NCI-H1105 (cell line): Measurements from ENCODE around the gene TMEM135.
"Not testable (repeated sequence)": the region's sequence is repeated elsewhere in the genome, so short reads cannot be mapped to it uniquely, and the experiment has no call there.

Experiments
- DNase-seq: peaks from one replicate; lab custom pipeline; 2025; lab: John Stamatoyannopoulos, UW

The TMEM135 gene

GRCh38 chr11:87020764-87021365, 16.9 kb upstream of the TMEM135 start:
- DNase-seq, result no peak

- DNase-seq, result no peak
Observed at GRCh38 chr11:87022254-87022653, 15.5 kb upstream of the TMEM135 start.

GRCh38 chr11:87022738-87023137, 15.0 kb upstream of the TMEM135 start:
- no peak for DNase-seq

GRCh38 chr11:87026415-87026814, 11.3 kb upstream of the TMEM135 start:
- not testable (repeated sequence) for DNase-seq

GRCh38 chr11:87030458-87031054, 7.2 kb upstream of the TMEM135 start:
- no peak for DNase-seq

GRCh38 chr11:87031433-87032170, 6.1 kb upstream of the TMEM135 start:
- DNase-seq, result no peak

- DNase-seq, result no peak
Observed at GRCh38 chr11:87033561-87033960, 4.2 kb upstream of the TMEM135 start.

GRCh38 chr11:87035976-87036583, 1.7 kb upstream of the TMEM135 start:
- DNase-seq, result no peak

- no peak for DNase-seq
Observed at GRCh38 chr11:87036756-87037449, 831 bp upstream of the TMEM135 start.

- DNase-seq, result no peak
Observed at GRCh38 chr11:87038235-87038977, 672 bp downstream of the TMEM135 start.

- no peak for DNase-seq
Observed at GRCh38 chr11:87039371-87039770, 1.6 kb downstream of the TMEM135 start.

- no peak for DNase-seq
Observed at GRCh38 chr11:87043894-87044293, 6.2 kb downstream of the TMEM135 start.

- DNase-seq, result no peak
Observed at GRCh38 chr11:87046824-87047223, 9.1 kb downstream of the TMEM135 start.

- no peak for DNase-seq
Observed at GRCh38 chr11:87056091-87056490, 18.4 kb downstream of the TMEM135 start.

- DNase-seq, result no peak
Observed at GRCh38 chr11:87057749-87058148, 20.0 kb downstream of the TMEM135 start.

GRCh38 chr11:87059596-87060390, 22.1 kb downstream of the TMEM135 start:
- no peak for DNase-seq

GRCh38 chr11:87061766-87062165, 24.0 kb downstream of the TMEM135 start:
- no peak for DNase-seq

GRCh38 chr11:87063982-87064381, 26.2 kb downstream of the TMEM135 start:
- no peak for DNase-seq

GRCh38 chr11:87072787-87073186, 35.1 kb downstream of the TMEM135 start:
- DNase-seq, result no peak

- DNase-seq, result no peak
Observed at GRCh38 chr11:87076260-87076783, 38.6 kb downstream of the TMEM135 start.
